ENCODE data around the gene TSHZ2.

DNA sequence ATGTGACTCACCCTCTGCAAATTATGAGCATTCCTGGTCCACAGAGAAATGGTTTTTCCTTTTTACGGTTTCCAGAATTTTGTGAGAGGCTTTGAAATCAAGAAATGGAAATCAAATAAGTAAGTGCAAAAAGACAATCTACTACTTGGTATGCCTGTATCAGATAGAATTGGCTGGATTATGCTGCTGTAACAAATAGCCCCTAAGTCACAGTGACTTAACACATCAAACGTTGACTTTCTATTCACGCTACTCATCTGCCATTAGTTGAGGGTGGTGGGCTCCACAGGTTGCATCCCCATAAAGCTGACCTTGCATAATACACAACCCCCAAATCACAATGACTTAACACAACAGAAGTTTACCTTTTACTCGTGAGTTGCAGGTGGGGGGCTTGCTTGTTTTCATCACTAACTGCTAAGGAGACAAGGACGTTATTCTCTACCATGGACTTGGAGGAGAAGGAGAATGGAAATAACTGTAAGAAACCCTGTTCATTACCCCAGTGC is 44.4 kb downstream of the TSHZ2 start:
- TF ChIP-seq, protein P1, sequence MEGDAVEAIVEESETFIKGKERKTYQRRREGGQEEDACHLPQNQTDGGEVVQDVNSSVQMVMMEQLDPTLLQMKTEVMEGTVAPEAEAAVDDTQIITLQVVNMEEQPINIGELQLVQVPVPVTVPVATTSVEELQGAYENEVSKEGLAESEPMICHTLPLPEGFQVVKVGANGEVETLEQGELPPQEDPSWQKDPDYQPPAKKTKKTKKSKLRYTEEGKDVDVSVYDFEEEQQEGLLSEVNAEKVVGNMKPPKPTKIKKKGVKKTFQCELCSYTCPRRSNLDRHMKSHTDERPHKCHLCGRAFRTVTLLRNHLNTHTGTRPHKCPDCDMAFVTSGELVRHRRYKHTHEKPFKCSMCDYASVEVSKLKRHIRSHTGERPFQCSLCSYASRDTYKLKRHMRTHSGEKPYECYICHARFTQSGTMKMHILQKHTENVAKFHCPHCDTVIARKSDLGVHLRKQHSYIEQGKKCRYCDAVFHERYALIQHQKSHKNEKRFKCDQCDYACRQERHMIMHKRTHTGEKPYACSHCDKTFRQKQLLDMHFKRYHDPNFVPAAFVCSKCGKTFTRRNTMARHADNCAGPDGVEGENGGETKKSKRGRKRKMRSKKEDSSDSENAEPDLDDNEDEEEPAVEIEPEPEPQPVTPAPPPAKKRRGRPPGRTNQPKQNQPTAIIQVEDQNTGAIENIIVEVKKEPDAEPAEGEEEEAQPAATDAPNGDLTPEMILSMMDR (conservative IDR thresholded peaks at IDR 0.05; ENCODE audit: low read depth, low read length) = no peak
- TF ChIP-seq MXI1 (IDR thresholded peaks at IDR 0.05; ENCODE audit: borderline replicate concordance, low read depth, low read length) (no peak), CHD1 (IDR thresholded peaks at IDR 0.05; ENCODE audit: low read depth, low read length) (no peak), SMC3 (IDR thresholded peaks at IDR 0.05; ENCODE audit: low read depth, low read length) (no peak)

Measured in IMR-90 (cell line).